Measurements from ENCODE around the gene DOLK. TPM values are rescaled to one million over a fixed set of nuclear protein-coding genes. Genes with fewer than 3 reads are reported as not detected.

DOLK gene
- total and polyA plus RNA-seq, 10 of the 15 experiments (the other 5 are each of a cell fraction or from before 2014, with no cell fraction given), result 1.9 to 18.2 (median 9.1) TPM

DNA sequence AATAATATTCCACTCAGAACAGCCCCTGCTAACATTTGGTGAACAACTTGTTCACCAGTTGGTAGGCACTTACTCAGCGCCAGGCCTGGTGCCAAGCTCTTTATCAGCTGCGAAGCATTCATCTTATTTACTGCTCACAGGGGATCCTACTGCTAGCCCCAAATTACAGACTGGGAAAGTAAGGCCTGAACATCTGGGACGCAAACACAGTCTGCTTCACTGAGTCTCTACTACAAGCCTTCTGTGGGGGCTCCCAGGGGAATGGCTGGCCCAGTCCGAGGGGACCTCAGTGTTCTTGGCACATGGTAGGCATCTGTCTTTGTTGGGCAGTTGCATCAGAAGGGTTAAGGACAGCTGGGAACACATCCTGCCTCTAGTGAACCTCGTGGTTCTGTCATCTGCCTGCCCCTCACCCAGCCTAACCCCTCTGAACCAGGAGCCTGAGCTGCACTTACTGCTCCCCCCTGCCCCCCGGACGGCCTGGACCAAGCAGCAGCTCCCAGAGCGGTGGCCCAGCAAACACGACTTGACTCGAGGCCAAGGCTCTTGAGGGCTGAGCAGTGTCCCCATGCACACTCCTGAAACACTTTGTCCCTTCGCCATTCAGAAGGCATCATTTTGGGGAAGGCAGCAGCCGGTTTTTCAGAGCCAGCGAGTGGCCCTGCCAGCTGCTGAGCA is 26.9 kb downstream of the DOLK start, which contains the start of gene PHYHD1:
PHYHD1 (plus strand) TSS at position 602 of the 678 bp plus-strand sequence. CDS start 1,342 bp downstream, outside the sequence.
- intact Hi-C loops (cut with micrococcal nuclease; ENCODE audit: unreplicated experiment) (no loop called here), in situ Hi-C loops (cut with MboI) (no loop called here)
- Histone ChIP-seq H3K9me3 (replicated peaks; ENCODE audit: control insufficient read depth, insufficient read depth, low read length) (no peaks in the 10 kb centered on the region), H3K9ac (ENCODE audit: control insufficient read depth, insufficient read depth, low read length) (no peak within 1 kb of the TSS), H3K27me3 (replicated peaks in 1 of 2; ENCODE audit: control insufficient read depth in 2 of 2, insufficient read depth in 2 of 2, low read length in 1 of 2) (no peaks in the 10 kb centered on the region), H3K4me3 (no peak within 1 kb of the TSS), H2AFZ (ENCODE audit: control insufficient read depth, low read depth, low read length) (no peak within 1 kb of the TSS), H3K79me2 (ENCODE audit: control insufficient read depth, insufficient read depth, low read length) (no peaks in the 10 kb centered on the region), H3K36me3 (ENCODE audit: control insufficient read depth in 2 of 2, insufficient read depth in 2 of 2, low read length in 1 of 2) (peaks cover 3 to 8% of the 10 kb centered on the region in 2 experiments; a peak in 3 of 4 replicates), H3K4me2 (ENCODE audit: control insufficient read depth, insufficient read depth) (no peak within 1 kb of the TSS), H3K4me1 (ENCODE audit: control insufficient read depth, insufficient read depth, low read length) (no peaks in the 10 kb centered on the region), H3K27ac (ENCODE audit: control insufficient read depth, insufficient read depth) (no peak within 1 kb of the TSS), H4K20me1 (ENCODE audit: control insufficient read depth, insufficient read depth) (no peaks in the 10 kb centered on the region)
- TF ChIP-seq, protein P1, sequence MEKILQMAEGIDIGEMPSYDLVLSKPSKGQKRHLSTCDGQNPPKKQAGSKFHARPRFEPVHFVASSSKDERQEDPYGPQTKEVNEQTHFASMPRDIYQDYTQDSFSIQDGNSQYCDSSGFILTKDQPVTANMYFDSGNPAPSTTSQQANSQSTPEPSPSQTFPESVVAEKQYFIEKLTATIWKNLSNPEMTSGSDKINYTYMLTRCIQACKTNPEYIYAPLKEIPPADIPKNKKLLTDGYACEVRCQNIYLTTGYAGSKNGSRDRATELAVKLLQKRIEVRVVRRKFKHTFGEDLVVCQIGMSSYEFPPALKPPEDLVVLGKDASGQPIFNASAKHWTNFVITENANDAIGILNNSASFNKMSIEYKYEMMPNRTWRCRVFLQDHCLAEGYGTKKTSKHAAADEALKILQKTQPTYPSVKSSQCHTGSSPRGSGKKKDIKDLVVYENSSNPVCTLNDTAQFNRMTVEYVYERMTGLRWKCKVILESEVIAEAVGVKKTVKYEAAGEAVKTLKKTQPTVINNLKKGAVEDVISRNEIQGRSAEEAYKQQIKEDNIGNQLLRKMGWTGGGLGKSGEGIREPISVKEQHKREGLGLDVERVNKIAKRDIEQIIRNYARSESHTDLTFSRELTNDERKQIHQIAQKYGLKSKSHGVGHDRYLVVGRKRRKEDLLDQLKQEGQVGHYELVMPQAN (conservative IDR thresholded peaks at IDR 0.05), result no peak
- no peak for TF ChIP-seq TCF3 (IDR thresholded peaks at IDR 0.05; ENCODE audit: borderline replicate concordance, insufficient read depth, low read depth, low read length)
- no peak for TF ChIP-seq RBBP5 (conservative IDR thresholded peaks at IDR 0.05)
- no peak for TF ChIP-seq SIX5 (IDR thresholded peaks at IDR 0.05; ENCODE audit: low read depth, low read length, severe bottlenecking)
- TF ChIP-seq JUND (IDR thresholded peaks at IDR 0.05; ENCODE audit: low read depth, low read length), result no peak
- TF ChIP-seq IKZF1 (conservative IDR thresholded peaks at IDR 0.05), result no peak
- no peak for TF ChIP-seq NFXL1 (IDR thresholded peaks at IDR 0.05; ENCODE audit: borderline replicate concordance)
- TF ChIP-seq BACH1 (IDR thresholded peaks at IDR 0.05; ENCODE audit: borderline replicate concordance), result no peak
- TF ChIP-seq EED (IDR thresholded peaks at IDR 0.05; ENCODE audit: low read depth), result no peak
- no peak for TF ChIP-seq ATF7 (IDR thresholded peaks at IDR 0.05; ENCODE audit: low read depth)
- ChIA-PET RAD21 (ENCODE audit: unreplicated experiment) (no interaction called here), CTCF (interaction anchor here (1.2 kb wide), 1 partner anchor 8 kb away, joined by 4 read pairs; no protein-coding TSS in a partner anchor), SMC1A (ENCODE audit: uncharacterized antibody, unreplicated experiment) (no interaction called here), POLR2A (no interaction called here)
- no peak for DNase-seq (ENCODE audit: low read depth, low spot score)
- 67% methylated on average over 13 of the region's 13 CpGs for WGBS (ENCODE audit: insufficient coverage, insufficient replicate concordance, low lambda C conversion rate, missing lambda C conversion rate)
- ATAC-seq, result no peak
- FAIRE-seq, result no peak
- no TSS peak for BruUV-seq (replicated peaks)
